Testis (tissue), 3 donors: Measurements from ENCODE around the gene RENBP. TPM values are rescaled to one million over a fixed set of nuclear protein-coding genes. Genes with fewer than 3 reads are reported as not detected.
"Not testable (repeated sequence)": the region's sequence is repeated elsewhere in the genome, so short reads cannot be mapped to it uniquely, and the experiment has no call there.

Experiments
- DNase-seq: peaks from one replicate; pipeline ENCODE4 v3.0.0-alpha.2; 2019
- H3K27ac ChIP-seq, 2 donors: fragments of 200-600 bp; sonication (generic); one replicate each; pipeline ENCODE4 v1.5.1; 2019
- H3K27me3 ChIP-seq: fragments of 200-600 bp; sonication (generic); one replicate; pipeline ENCODE4 v1.5.1; 2019
- H3K36me3 ChIP-seq: fragments of 200-600 bp; sonication (generic); one replicate; pipeline ENCODE4 v1.5.1; 2017; ENCODE audit warnings: low read depth; ENCODE audit errors: missing control alignments
- H3K4me1 ChIP-seq: fragments of 200-600 bp; sonication (generic); one replicate; pipeline ENCODE4 v1.5.1; 2019
- H3K4me3 ChIP-seq, 2 donors: fragments of 200-600 bp; sonication (generic); one replicate each; pipeline ENCODE4 v1.5.1; 2017 to 2019
- H3K9me3 ChIP-seq: fragments of 200-600 bp; sonication (generic); one replicate; pipeline ENCODE4 v1.5.1; 2017
- POLR2A ChIP-seq: fragments of 450-650 bp; IDR thresholded peaks from one replicate; pipeline ENCODE4 v1.6.1; 2017; ENCODE audit warnings: antibody characterized with exemption, mild to moderate bottlenecking, moderate library complexity
- WGBS, 2 donors: methylation state at CpG; one replicate each; pipeline ENCODE4 v1.1.5; 2018; 5-methylcytosine and 5-hydroxymethylcytosine counted together
- intact Hi-C: fragments of 100-400 bp; cut with DNase I; formaldehyde crosslinking; loops from one replicate; pipeline ENCODE4 v1.15.1; 2023; ENCODE audit warnings: low total_unique reads
- polyA plus RNA-seq: library from polyadenylated mRNA; stranded (reverse); fragments of 350-450 nt; fragmentation: Illumina TruSeq; extraction: RNeasy Lipid Tissue Mini Kit (QIAGEN cat#74804); gene quantifications from one replicate; pipeline ENCODE4 v1.2.3, GENCODE V29; 2014; ENCODE audit warnings: low read depth, low replicate concordance; ENCODE audit not compliant: insufficient read depth
- total RNA-seq, 2 donors: library from RNA; depleted of rRNA; stranded (reverse); fragments of >200 nt; gene quantifications; one replicate each; pipeline ENCODE4 v1.2.3, GENCODE V29; 2016
- TF ChIP-seq, protein P1 (sequence below), 3 experiments: fragments of 450-650 bp in 2 of 3; fragments of 200-600 bp in 1 of 3; sonication (generic) in 1 of 3; IDR thresholded peaks; one replicate each; pipeline ENCODE4 v1.5.1; 2016 to 2019; ENCODE audit warnings: antibody characterized with exemption in 3 of 3, mild to moderate bottlenecking in 2 of 3, moderate library complexity in 1 of 3

Gene RENBP
- total and polyA plus RNA-seq, 3 donors from 2014 or later: 2.8 to 4.8 (median 3.4) TPM

DNA sequence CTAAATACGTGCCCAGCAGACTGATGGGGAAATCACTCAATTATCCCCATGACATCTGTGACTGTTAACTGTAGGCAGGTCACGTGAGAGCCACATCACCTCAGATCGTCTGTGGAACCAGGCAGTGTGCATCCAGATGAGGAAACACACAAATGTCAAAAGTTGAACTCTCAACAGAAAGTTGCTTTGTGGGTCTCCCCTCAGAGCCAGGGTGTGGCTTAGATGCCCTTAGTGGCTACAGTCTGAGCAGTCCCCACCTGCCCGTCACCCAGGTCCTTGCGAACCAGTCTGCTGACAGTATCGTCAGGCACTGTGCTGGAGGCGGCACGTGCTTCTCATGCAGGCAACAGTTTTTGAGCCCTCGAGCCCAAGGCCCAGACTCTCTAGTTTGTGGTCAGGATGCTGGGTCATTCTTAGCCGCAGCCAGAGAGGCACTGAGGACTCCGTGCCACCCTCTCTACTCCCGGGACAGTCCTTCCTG lies 38.9 kb upstream of the RENBP start:
- no peak for DNase-seq

DNA sequence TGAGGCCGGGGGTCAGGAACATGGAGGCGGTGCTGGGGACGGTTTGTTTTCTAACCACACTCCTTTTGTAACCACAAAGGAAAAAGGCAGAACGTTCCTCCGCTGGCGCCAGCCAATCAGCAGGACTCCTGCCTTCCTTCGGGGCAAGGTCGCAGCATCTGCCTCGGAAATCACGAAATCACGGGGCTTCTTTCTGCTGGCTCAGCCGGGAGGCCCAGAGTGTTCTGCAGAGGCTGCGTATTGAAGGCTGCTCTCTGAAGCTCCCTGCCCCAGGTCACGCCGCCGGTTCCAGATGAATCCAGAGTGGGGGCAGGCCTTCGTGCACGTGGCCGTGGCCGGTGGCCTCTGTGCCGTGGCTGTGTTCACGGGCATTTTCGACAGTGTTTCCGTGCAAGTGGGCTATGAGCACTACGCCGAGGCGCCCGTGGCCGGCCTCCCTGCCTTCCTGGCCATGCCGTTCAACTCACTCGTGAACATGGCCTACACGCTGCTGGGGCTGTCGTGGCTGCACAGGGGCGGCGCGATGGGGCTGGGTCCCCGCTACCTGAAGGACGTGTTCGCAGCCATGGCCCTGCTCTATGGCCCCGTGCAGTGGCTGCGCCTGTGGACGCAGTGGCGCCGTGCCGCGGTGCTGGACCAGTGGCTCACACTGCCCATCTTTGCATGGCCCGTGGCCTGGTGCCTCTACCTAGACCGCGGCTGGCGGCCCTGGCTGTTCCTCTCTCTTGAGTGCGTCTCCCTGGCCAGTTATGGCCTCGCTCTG lies 37.5 kb upstream of the RENBP start:
- DNase-seq: peak; percentile 78
- Histone ChIP-seq H3K27me3 (no peaks in the 10 kb centered on the region), H3K4me3 (no peak overlapping the region), H3K9me3 (no peaks in the 10 kb centered on the region), H3K27ac (peak overlapping the region; percentile 76 to 83), H3K36me3 (no peaks in the 10 kb centered on the region), H3K4me1 (peaks cover 8% of the 10 kb centered on the region)
- WGBS, 2 donors: 50 to 96% methylated on average over 11 to 16 of the region's 52 CpGs
- intact Hi-C loops: no loop called here
- TF ChIP-seq POLR2A: no peak
- TF ChIP-seq, protein P1, sequence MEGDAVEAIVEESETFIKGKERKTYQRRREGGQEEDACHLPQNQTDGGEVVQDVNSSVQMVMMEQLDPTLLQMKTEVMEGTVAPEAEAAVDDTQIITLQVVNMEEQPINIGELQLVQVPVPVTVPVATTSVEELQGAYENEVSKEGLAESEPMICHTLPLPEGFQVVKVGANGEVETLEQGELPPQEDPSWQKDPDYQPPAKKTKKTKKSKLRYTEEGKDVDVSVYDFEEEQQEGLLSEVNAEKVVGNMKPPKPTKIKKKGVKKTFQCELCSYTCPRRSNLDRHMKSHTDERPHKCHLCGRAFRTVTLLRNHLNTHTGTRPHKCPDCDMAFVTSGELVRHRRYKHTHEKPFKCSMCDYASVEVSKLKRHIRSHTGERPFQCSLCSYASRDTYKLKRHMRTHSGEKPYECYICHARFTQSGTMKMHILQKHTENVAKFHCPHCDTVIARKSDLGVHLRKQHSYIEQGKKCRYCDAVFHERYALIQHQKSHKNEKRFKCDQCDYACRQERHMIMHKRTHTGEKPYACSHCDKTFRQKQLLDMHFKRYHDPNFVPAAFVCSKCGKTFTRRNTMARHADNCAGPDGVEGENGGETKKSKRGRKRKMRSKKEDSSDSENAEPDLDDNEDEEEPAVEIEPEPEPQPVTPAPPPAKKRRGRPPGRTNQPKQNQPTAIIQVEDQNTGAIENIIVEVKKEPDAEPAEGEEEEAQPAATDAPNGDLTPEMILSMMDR (IDR thresholded peaks at IDR 0.05): no peak

More for the DNA sequence above, 38.9 kb upstream of the RENBP start:
- no peak for TF ChIP-seq POLR2A
- TF ChIP-seq, protein P1 (IDR thresholded peaks at IDR 0.05): no peak
- Histone ChIP-seq H3K4me3 (no peak overlapping the region), H3K9me3 (no peaks in the 10 kb centered on the region), H3K27me3 (no peaks in the 10 kb centered on the region), H3K36me3 (no peaks in the 10 kb centered on the region), H3K27ac (no peak overlapping the region), H3K4me1 (peaks cover 8% of the 10 kb centered on the region)
- intact Hi-C loops: no loop called here
- WGBS, 2 donors: 87 to 90% methylated on average over 3 to 6 of the region's 12 CpGs

DNA sequence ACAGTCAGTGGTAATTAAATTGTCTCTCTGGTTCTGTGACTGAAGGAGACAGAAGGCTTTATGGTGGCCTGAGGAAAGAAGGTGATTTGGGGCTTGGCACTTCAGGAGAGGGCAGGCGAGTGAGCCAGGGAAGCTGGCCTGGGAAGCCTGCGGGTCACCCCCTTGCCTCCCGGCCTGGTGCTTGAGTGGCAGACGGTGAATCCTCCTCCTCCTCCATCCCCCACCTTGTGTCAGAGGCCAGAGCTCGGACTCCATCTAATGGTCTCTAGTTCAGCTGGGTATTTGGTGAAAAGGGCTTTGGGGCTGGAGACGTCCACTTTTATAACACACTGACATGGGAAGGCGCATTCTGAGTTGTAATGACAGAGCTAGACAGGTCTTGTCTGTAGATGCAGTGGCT lies 36.8 kb upstream of the RENBP start:
- 65 to 88% methylated on average over 3 to 7 of the region's 7 CpGs for WGBS, 2 donors
- no peaks in the 10 kb centered on the region for H3K27me3 ChIP-seq
- no peak for DNase-seq
- H3K27ac ChIP-seq: peak overlapping the region; percentile 65 to 83
- no peaks in the 10 kb centered on the region for H3K36me3 ChIP-seq
- intact Hi-C loops: no loop called here
- H3K9me3 ChIP-seq: no peaks in the 10 kb centered on the region
- H3K4me3 ChIP-seq: no peak overlapping the region
- H3K4me1 ChIP-seq: peaks cover 8% of the 10 kb centered on the region
- TF ChIP-seq, protein P1 (IDR thresholded peaks at IDR 0.05): no peak
- TF ChIP-seq POLR2A: no peak

DNA sequence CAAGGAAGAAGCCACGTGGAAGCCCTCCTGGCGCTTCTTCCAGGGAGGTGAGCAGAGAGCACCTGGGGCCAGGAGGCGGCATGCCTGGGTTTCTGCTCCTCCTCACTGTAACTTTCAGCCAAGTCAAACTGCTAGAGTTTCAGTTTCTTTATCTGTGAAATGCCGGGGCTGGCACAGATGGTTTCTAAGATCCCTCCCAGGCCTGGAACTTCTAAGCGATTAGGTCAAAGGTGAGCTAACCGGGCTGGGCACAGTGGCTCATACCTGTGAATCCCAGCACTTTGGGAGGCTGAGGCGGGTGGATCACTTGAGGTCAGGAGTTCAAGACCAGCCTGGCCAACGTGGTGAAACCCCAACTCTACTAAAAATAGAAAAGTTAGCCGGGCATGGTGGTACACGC lies 36.0 kb upstream of the RENBP start:
- H3K9me3 ChIP-seq, H3K4me3 ChIP-seq, intact Hi-C loops, H3K4me1 ChIP-seq, H3K27ac ChIP-seq, H3K27me3 ChIP-seq, DNase-seq, H3K36me3 ChIP-seq: not testable (repeated sequence)
- 60 to 64% methylated on average over 3 to 9 of the region's 10 CpGs for WGBS, 2 donors

DNA sequence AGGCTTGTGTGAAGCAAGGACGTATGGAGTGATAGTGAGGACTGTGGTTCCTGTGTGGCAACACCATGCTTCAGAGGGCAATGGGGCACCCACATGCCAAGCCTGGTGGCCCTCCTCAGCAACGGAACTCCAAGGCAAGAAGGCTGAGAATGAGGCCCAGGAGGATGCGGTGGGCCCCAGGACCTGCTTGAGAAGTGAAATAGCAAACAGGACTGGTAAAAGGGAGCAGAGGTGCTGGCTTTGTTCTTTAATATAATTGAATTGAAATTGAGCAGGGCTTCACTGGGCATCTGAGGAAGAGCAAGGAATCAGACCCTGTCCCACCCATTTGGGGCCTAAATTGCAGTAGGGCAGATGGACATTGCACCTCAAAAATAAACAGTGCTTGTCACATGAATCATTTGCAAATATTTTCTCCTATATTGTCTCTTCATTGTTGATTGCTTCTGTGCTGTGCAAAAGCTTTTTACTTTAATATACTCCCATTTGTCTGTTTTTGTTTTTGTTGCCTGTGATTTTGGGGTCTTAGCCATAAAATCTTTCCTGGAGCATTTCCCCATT lies 30.4 kb upstream of the RENBP start:
- TF ChIP-seq POLR2A: no peak
- TF ChIP-seq, protein P1 (IDR thresholded peaks at IDR 0.05): no peak
- intact Hi-C loops: no loop called here
- 40 to 77% methylated on average over 1 to 3 of the region's 3 CpGs for WGBS, 2 donors
- no peaks in the 10 kb centered on the region for H3K36me3 ChIP-seq
- no peaks in the 10 kb centered on the region for H3K27me3 ChIP-seq
- no peaks in the 10 kb centered on the region for H3K4me1 ChIP-seq
- DNase-seq: no peak
- no peak overlapping the region for H3K27ac ChIP-seq
- no peaks in the 10 kb centered on the region for H3K9me3 ChIP-seq
- no peak overlapping the region for H3K4me3 ChIP-seq
